ENCODE measurements around the gene PAK4. TPM values are rescaled to one million over a fixed set of nuclear protein-coding genes. Genes with fewer than 3 reads are reported as not detected.
A peak's percentile ranks its signal among the peaks of the same experiment; 100 is the strongest.

The PAK4 gene
- total and polyA plus RNA-seq, 9 of the 15 experiments (the other 6 are each of a cell fraction or from before 2014, with no cell fraction given) = 0.21 to 33.5 (median 5.8) TPM

- ATAC-seq (no peak), DNase-seq (ENCODE audit: extremely low read depth in 1 of 4, low spot score in 3 of 4) (no peak), FAIRE-seq (no peak)
- no peak overlapping the region for H3K27ac ChIP-seq (ENCODE audit: extremely low read depth, low read depth, low read length)
- in situ Hi-C loops (cut with MboI) = no loop called here
- H3K9ac ChIP-seq (ENCODE audit: insufficient read depth in 1 of 2, low read depth in 2 of 2, low read length in 2 of 2) = peak overlapping the region in 1 of 2 experiments; percentile 53; a peak in 2 of 4 replicates
- peaks cover 25 to 54% of the 10 kb centered on the region in 2 experiments for H3K4me1 ChIP-seq (replicated peaks in 1 of 2; ENCODE audit: control insufficient read depth in 2 of 2, insufficient read depth in 2 of 2, low read length in 2 of 2)
- intact Hi-C loops (cut with micrococcal nuclease) = no loop called here
- H3K79me2 ChIP-seq (ENCODE audit: control insufficient read depth, insufficient read depth, low read length) = peaks cover 56% of the 10 kb centered on the region
- H3K4me2 ChIP-seq (ENCODE audit: insufficient read depth, low read length) = no peak overlapping the region
- CTCF ChIA-PET (ENCODE audit: low intra/inter-chr PET ratio) = no interaction called here
- no peak overlapping the region for H3K4me3 ChIP-seq
- H3K9me1 ChIP-seq (ENCODE audit: control insufficient read depth, insufficient read depth, low read length) = peaks cover 15% of the 10 kb centered on the region
- H2AFZ ChIP-seq (ENCODE audit: low read depth, low read length) = no peak overlapping the region
- H3K36me3 ChIP-seq (ENCODE audit: control insufficient read depth, insufficient read depth, low read length) = peaks cover 5% of the 10 kb centered on the region; the same call in 1 of the 3 replicates
- H3K9me3 ChIP-seq (replicated peaks; ENCODE audit: control insufficient read depth, insufficient read depth, low read depth, low read length) = no peaks in the 10 kb centered on the region
- POLR2A ChIA-PET = no interaction called here
- H4K20me1 ChIP-seq (replicated peaks; ENCODE audit: control insufficient read depth, insufficient read depth, low read length) = peaks cover 41% of the 10 kb centered on the region
- no TSS peak for BruUV-seq (replicated peaks)
- H3K27me3 ChIP-seq (ENCODE audit: control insufficient read depth in 2 of 2, insufficient read depth in 2 of 2, low read length in 2 of 2) = no peaks in the 10 kb centered on the region
- WGBS (ENCODE audit: insufficient coverage, low coverage, missing lambda C conversion rate) = 73% methylated on average over 16 of the region's 21 CpGs
- TF ChIP-seq MCM2 (IDR thresholded peaks at IDR 0.05; ENCODE audit: low read depth) (no peak), LEF1 (IDR thresholded peaks at IDR 0.05) (no peak), ARID4B (CRISPR knock-in tag; IDR thresholded peaks at IDR 0.05) (no peak), USF1 (CRISPR knock-in tag; IDR thresholded peaks at IDR 0.05) (no peak), ZBTB5 (IDR thresholded peaks at IDR 0.05) (no peak), ZNF140 (CRISPR knock-in tag; IDR thresholded peaks at IDR 0.05) (no peak), CBX5 (IDR thresholded peaks at IDR 0.05; ENCODE audit: borderline replicate concordance, low read depth) (no peak), ZMIZ1 (IDR thresholded peaks at IDR 0.05; ENCODE audit: low read depth in 2 of 2, low read length in 2 of 2) (no peak), ELF4 (CRISPR knock-in tag; IDR thresholded peaks at IDR 0.05) (no peak), HNRNPL (IDR thresholded peaks at IDR 0.05; ENCODE audit: low read depth, low read length) (no peak), COPS2 (conservative IDR thresholded peaks at IDR 0.05) (no peak)
Measured at GRCh38 chr19:39160889-39161672, 35.5 kb downstream of the PAK4 start.
